Suprapubic skin (tissue), 3 donors: Measurements from ENCODE around the gene SPARCL1.

Source experiments
- CTCF ChIP-seq, 2 donors: fragments of 200-600 bp in 1 of 2; fragments of 450-650 bp in 1 of 2; sonication (generic) in 1 of 2; IDR thresholded peaks; one replicate each; pipeline ENCODE4 v1.5.1; 2016 to 2019; ENCODE audit warnings: antibody characterized with exemption in 2 of 2, mild to moderate bottlenecking in 1 of 2, moderate library complexity in 1 of 2
- POLR2A ChIP-seq, 2 donors: fragments of 450-650 bp; IDR thresholded peaks; one replicate each; pipeline ENCODE4 v1.6.1; 2017; ENCODE audit warnings: antibody characterized with exemption in 2 of 2, mild to moderate bottlenecking in 2 of 2, moderate library complexity in 2 of 2

DNA sequence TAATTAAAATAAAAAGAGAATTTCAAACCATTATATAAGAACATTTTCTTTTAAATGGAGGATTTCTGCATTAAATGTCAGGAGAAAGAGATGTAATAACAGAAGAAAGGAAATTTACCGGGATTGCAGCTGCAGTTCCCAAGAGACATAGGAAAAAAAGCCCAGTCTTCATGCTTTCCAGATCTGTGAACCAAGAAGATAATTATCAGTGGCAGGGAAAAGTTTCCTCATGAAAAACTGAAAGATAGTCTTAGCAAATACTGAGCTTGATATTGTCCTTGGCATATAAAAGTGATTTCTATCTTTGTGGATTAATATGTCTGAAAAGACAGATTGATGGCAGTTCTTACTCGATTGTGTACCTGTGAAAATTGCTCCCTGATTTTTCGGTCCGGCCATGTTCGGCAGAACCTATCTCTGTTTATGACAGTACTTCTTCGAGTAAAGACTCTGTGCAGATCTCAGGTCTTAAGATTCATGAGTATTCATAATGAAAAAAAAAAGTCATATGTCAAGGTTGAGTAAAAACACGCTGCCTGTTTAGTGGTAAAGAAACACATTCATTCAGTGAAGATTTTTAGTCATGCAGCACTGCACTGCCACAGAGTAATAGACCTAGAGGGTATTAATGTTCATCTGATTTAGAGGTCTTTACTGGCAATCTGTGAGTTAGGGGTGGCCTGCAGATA is 29.6 kb downstream of the SPARCL1 start:
- TF ChIP-seq CTCF (IDR thresholded peaks at IDR 0.05) = no peak
- TF ChIP-seq POLR2A (IDR thresholded peaks at IDR 0.05) = no peak
